Measurements from ENCODE around the gene ESYT1. TPM values are rescaled to one million over a fixed set of nuclear protein-coding genes. Genes with fewer than 3 reads are reported as not detected.

The ESYT1 gene
- total RNA-seq, 2 donors from 2014 or later: 66.8 to 167 TPM

- Histone ChIP-seq H3K4me3 (peak overlapping the region; percentile 58 to 71), H3K4me1 (replicated peaks) (peaks cover 12% of the 10 kb centered on the region), H3K27me3 (replicated peaks; ENCODE audit: insufficient read depth) (no peaks in the 10 kb centered on the region), H3K36me3 (peaks cover 10 to 14% of the 10 kb centered on the region in 2 donors), H3K27ac (peak overlapping the region; percentile 97 to 98), H3K9me3 (no peaks in the 10 kb centered on the region)
- DNase-seq (ENCODE audit: low spot score): no peak
- intact Hi-C loops (cut with DNase I): no loop called here
- TF ChIP-seq POLR2A (IDR thresholded peaks at IDR 0.05): no peak
- no peak for TF ChIP-seq CTCF (IDR thresholded peaks at IDR 0.05)
- no peak for TF ChIP-seq POLR2AphosphoS5 (IDR thresholded peaks at IDR 0.05)
- 58% methylated on average over 11 of the region's 11 CpGs for WGBS
Observed at GRCh38 chr12:56160894-56161689, 33.0 kb downstream of the ESYT1 start.

GRCh38 chr12:56161690-56162351 is 33.8 kb downstream of the ESYT1 start:
- no peak for DNase-seq (ENCODE audit: low spot score)
- peaks cover 10 to 19% of the 10 kb centered on the region in 2 donors for H3K36me3 ChIP-seq
- no peaks in the 10 kb centered on the region for H3K27me3 ChIP-seq (replicated peaks; ENCODE audit: insufficient read depth)
- H3K4me1 ChIP-seq (replicated peaks): peaks cover 12% of the 10 kb centered on the region
- 58% methylated on average over 10 of the region's 10 CpGs for WGBS
- intact Hi-C loops (cut with DNase I): no loop called here
- H3K9me3 ChIP-seq: no peaks in the 10 kb centered on the region
- no peak overlapping the region for H3K4me3 ChIP-seq
- peak overlapping the region; percentile 97 to 98 for H3K27ac ChIP-seq
- TF ChIP-seq POLR2A (IDR thresholded peaks at IDR 0.05): no peak
- TF ChIP-seq CTCF (IDR thresholded peaks at IDR 0.05): no peak
- no peak for TF ChIP-seq POLR2AphosphoS5 (IDR thresholded peaks at IDR 0.05)

GRCh38 chr12:56162468-56163290 is 34.6 kb downstream of the ESYT1 start:
- Histone ChIP-seq H3K9me3 (no peaks in the 10 kb centered on the region), H3K4me1 (replicated peaks) (peaks cover 12% of the 10 kb centered on the region), H3K36me3 (peaks cover 10 to 26% of the 10 kb centered on the region in 2 donors), H3K27me3 (replicated peaks; ENCODE audit: insufficient read depth) (no peaks in the 10 kb centered on the region), H3K27ac (peak overlapping the region; percentile 97 to 98), H3K4me3 (no peak overlapping the region)
- peak; percentile 45 for TF ChIP-seq POLR2AphosphoS5 (IDR thresholded peaks at IDR 0.05)
- no peak for TF ChIP-seq CTCF (IDR thresholded peaks at IDR 0.05)
- 49% methylated on average over 11 of the region's 11 CpGs for WGBS
- DNase-seq (ENCODE audit: low spot score): no peak
- intact Hi-C loops (cut with DNase I): no loop called here

- no peak overlapping the region for H3K27ac ChIP-seq
- 66% methylated on average over 11 of the region's 11 CpGs for WGBS
- intact Hi-C loops (cut with DNase I): no loop called here
- TF ChIP-seq CTCF (IDR thresholded peaks at IDR 0.05) (no peak), POLR2AphosphoS5 (IDR thresholded peaks at IDR 0.05) (no peak), POLR2A (IDR thresholded peaks at IDR 0.05) (no peak)
- peaks cover 10 to 26% of the 10 kb centered on the region in 2 donors for H3K36me3 ChIP-seq
- DNase-seq (ENCODE audit: low spot score): no peak
- no peak overlapping the region for H3K4me3 ChIP-seq
- H3K9me3 ChIP-seq: no peaks in the 10 kb centered on the region
- no peaks in the 10 kb centered on the region for H3K27me3 ChIP-seq (replicated peaks; ENCODE audit: insufficient read depth)
- H3K4me1 ChIP-seq (replicated peaks): peaks cover 12% of the 10 kb centered on the region
Observed at GRCh38 chr12:56163533-56164344, 35.7 kb downstream of the ESYT1 start.
